Stimulated activated CD4-positive, alpha-beta T cell treated with anti-CD3 and anti-CD28 coated beads, TNF-alpha, amount 100 ng/mL, for 4 hours (primary cell): Measurements from ENCODE around the gene WDR90.
A peak's percentile ranks its signal among the peaks of the same experiment; 100 is the strongest.

Experiments
- DNase-seq, 3 experiments: peaks; one replicate each; pipeline ENCODE4 v3.0.0-alpha.2; 2020; ENCODE audit warnings: low read depth in 3 of 3

The WDR90 gene

GRCh38 chr16:638836-639235 lies 10.3 kb upstream of the WDR90 start:
- DNase-seq: no peak

- DNase-seq: no peak
Observed at GRCh38 chr16:640614-641013, 8.6 kb upstream of the WDR90 start.

GRCh38 chr16:641326-642188 lies 7.6 kb upstream of the WDR90 start, which contains the start of gene MCRIP2:
Gene MCRIP2, plus strand, starts transcription at chr16:641828. Its CDS starts 164 bp downstream, at chr16:641992.
- DNase-seq: peak; percentile 34 to 70 (median 48)

GRCh38 chr16:642189-643049 lies 6.7 kb upstream of the WDR90 start:
- peak in 1 of 3 experiments; percentile 38 for DNase-seq

GRCh38 chr16:643050-643368 lies 6.2 kb upstream of the WDR90 start:
- DNase-seq: no peak

GRCh38 chr16:644556-644955 lies 4.6 kb upstream of the WDR90 start:
- DNase-seq: no peak

- no peak for DNase-seq
Observed at GRCh38 chr16:645852-646678, 3.1 kb upstream of the WDR90 start.

GRCh38 chr16:646679-647172 lies 2.4 kb upstream of the WDR90 start:
- DNase-seq: no peak

- DNase-seq: no peak
Observed at GRCh38 chr16:647173-647902, 1.8 kb upstream of the WDR90 start.

GRCh38 chr16:648071-648780 lies 939 bp upstream of the WDR90 start:
- DNase-seq: no peak

- DNase-seq: no peak
Observed at GRCh38 chr16:649631-650030, 466 bp downstream of the WDR90 start.

- DNase-seq: no peak
Observed at GRCh38 chr16:651844-652243, 2.7 kb downstream of the WDR90 start.

- no peak for DNase-seq
Observed at GRCh38 chr16:652454-653305, 3.5 kb downstream of the WDR90 start.

- DNase-seq: no peak
Observed at GRCh38 chr16:654034-654433, 4.9 kb downstream of the WDR90 start.

GRCh38 chr16:657487-657886 lies 8.3 kb downstream of the WDR90 start:
- DNase-seq: no peak

- DNase-seq: no peak
Observed at GRCh38 chr16:658679-659571, 9.8 kb downstream of the WDR90 start.

- no peak for DNase-seq
Observed at GRCh38 chr16:659618-660017, 10.5 kb downstream of the WDR90 start.

- no peak for DNase-seq
Observed at GRCh38 chr16:660132-660458, 10.9 kb downstream of the WDR90 start.
